ENCODE results near the gene MUSTN1.
A peak's percentile ranks its signal among the peaks of the same experiment; 100 is the strongest.

Gene MUSTN1

DNA sequence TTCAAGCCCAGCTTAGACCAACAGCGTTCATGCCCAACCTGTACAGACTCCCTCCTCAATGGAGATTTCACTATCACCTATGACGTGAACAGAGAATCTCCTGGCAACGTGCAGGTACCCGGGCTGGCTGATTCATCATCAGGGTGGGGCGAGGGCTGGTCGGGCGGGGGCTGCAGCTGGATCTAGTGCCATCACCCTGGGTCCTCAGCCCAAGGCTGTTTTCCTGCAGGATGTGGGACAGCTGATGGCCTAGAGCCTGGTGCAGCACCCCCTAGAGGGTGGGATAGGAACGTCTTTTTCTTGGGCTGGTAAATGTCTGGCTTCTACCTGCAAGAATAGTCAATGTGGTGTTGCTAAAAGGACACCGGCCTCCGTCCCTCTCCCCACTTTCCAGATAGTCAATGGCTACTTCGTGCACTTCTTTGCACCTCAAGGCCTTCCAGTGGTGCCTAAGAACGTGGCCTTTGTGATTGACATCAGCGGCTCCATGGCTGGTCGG is 35.8 kb downstream of the MUSTN1 start:
- no peak for DNase-seq

DNA sequence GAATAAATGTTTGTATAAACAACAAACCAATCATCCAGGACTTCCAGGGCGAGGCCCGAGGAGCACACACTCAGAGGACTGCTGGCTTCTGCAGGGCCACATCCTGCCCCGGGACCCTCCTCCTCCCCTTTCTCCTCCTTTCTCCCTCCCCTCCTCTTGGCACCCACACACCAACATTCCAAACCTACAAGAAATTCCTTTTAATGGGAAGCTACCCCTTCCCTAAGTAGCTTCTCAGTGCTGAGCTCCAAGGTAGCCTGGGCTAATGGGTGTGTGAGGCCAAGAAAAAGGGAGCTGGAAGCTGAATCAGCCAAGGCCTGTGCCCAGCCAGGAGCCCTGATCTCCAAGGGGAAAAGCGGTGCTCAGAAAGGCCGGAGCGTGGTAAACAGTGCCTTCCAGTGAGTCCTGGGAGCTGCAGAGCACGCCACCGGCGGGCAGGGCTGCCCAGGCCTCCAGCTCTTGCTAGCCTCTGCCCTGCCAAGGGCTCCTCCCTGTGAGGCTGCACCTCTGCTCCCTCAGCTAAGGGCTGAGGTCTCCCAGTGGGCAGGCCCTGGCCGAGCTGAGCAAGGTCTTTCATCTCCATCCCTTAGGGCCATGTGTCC is 36.3 kb downstream of the MUSTN1 start:
- no peak for DNase-seq

DNA sequence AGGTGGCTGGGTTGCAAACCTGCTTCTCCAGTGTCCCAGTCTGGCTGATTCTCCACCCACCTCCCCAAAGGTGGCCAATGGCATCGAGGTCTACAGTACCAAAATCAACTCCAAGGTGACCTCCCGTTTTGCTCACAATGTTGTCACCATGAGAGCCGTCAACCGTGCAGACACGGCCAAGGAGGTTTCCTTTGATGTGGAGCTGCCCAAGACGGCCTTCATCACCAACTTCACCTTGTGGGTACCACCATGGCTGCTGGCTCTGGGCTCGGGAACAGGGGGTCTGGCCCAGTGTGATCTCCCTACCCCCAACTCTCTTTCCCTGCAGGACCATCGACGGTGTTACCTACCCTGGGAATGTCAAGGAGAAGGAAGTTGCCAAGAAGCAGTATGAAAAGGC is 38.4 kb downstream of the MUSTN1 start:
- no peak for DNase-seq

DNA sequence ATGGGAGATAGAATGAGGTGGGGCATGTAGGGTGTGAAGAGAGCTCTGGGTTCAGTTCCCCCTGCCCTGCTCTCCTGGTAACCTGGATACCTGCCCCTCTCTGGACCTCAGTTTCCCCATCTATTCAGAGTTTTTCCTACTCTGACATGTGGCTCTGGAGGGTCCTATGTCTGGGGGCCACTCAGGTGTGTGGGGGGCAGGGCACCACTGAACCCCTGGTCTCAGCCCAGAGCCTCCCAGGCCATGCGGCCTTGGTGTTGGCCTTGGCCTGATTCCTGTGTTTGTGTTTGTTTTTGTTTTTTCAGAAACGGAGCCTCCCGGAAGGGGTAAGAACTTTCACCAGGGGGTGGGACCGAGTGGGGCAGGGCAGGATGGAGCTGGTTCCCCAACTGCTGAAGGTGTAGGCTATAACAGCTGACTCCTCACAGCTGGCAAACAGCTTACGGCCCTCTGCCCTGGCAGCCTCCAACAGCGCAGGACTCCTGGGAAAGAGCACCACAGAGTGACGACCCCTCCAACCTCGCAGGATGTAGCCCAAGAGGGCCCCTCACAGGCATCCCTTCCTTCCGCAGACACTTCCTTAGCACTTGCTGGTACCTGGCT is 39.4 kb downstream of the MUSTN1 start:
- no peak for DNase-seq

DNA sequence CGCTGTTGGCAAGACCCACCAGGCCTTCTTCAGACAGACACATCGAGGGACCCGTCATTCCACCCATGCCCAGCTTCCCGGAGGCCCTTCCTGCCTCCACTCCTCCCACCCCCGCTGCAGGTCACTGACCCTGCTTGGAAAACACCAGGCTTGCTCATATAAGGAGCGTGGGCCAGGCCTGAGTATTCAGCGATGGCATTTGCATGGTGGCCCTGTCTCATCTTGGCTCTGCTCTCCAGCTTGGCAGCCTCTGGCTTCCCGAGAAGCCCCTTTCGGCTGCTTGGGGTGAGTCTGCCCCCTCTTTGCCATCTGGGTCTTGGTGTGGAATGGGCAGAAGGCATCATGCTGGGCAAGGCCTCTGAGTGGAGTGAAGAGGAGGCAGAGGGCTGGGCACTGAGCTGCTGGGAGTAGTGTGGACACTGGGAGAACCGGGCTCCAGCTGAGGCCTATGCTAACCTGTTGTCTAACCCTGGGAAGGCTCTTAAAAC is 40.2 kb downstream of the MUSTN1 start, which contains the start of gene ITIH3:
TSS of gene ITIH3 (plus strand) at position 185 of the 488 bp plus-strand sequence. CDS start at position 193, 8 bp downstream.
- no peak for DNase-seq

DNA sequence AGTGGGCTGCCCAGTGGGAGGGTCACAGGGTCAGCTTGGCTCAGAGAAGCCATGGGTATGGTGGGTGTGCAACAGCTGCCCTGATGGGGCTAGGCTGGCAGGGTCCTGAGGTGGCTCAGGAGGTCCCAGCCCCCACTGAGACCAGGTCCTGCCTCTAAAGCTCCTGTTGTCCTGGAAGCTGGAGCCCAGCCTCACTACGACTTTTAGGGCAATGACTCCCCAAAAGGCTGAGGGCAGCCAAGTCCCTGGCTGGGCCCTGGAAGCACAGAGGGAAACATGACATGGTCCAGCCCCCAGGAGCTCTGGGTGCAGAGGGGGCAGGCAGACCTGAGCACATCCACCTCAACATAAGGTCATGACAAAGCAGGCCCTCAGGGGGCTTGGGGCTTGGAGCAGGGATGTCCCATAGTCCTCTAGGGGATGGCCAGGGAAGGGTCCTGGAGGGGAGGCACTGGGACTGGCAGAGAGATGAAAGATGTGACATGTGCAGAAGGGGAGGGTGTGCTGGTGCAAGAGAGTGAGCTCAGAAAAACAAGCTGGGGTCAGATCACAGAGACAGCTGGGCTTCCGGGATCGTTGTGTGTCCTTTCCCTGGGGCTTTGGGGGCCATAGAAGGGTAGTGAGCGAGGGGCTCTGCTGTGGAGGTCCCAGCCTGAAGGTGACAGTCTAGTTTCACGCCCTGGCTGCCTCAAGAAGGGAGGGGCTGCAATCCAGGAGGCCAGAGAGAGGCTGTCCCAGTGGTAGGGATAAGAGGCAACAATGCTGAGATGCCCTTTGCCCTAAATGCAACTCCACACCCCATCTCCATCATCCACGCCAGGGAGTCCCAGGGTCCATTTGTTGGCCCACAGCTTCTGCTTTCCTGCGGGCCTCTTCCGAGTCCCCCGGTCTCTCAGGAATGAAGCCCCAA is 40.9 kb downstream of the MUSTN1 start:
- no peak for DNase-seq

DNA sequence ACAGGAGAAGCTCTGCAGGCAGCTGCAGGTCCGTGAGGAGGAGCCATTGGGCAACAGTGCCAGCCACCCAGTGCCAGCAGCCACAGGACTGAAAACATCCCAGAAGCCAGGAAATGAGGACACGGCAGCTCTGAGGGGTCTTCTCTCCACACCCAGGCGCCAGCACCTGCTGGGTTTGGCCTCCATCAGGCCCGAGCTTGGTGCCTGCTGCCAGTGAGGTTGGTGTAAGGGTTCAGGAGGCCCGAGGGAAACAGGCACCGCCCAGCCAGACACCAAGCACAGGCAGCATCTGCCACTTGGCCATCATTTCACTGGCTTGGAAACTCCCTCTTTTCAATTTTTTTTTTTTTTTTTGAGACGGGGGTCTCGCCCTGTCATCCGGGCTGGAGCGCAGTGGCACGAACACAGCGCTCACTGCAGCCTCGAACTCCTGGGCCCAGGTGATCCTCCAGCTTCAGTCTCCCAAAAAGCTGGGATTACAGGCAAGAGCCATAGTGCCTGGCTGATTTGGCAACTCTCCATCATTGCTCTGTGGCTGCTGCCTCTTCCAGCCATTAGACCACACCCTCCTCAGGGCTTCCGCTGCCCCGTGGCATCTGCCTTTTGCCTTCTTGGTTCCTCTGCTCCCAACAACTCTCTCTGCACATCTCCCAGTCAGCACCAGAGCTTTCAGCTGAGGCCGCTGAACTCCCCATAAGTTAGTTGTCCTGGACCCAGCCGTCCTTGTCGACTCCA is 41.7 kb downstream of the MUSTN1 start:
- DNase-seq, result peak; percentile 68

DNA sequence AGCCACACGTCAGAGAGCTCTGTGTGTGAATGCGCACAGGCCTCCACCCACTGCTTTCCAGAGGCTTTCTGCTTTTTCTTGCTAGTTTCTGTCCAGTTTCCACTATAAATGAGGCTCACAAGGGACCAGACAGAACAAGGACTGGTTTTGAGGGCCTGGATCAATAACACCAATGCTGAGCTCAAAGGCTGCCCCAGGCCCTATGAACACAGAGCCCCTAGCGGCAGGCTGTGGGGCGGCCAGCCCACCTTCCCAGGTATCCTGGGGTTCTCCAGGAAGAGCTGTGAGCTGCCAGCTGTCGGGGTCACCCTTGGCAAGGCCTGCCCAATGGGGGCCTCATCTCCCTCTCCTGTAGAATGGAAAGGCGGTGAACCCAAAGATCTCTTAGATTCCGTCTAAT is 42.4 kb downstream of the MUSTN1 start:
- no peak for DNase-seq

DNA sequence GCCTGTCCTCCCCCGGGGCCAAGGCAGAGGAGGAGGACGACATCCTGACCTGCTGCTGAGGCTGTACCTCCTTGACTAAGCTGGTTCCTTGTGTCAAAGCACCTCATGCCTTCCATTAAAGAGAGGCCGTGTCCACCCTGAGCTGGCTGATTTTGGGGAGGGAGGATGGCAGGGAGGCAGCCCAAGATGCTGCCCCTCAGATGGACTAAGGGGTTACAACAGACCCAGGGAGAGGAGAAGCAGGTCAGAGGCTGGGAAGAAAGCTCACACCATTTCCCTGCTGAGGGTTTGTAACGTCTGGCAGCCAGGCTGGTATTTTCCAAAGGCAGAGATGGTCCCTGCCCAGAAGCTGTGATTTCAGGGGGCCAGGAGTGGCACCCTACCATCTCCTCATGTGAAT is 42.9 kb downstream of the MUSTN1 start:
- no peak for DNase-seq

DNA sequence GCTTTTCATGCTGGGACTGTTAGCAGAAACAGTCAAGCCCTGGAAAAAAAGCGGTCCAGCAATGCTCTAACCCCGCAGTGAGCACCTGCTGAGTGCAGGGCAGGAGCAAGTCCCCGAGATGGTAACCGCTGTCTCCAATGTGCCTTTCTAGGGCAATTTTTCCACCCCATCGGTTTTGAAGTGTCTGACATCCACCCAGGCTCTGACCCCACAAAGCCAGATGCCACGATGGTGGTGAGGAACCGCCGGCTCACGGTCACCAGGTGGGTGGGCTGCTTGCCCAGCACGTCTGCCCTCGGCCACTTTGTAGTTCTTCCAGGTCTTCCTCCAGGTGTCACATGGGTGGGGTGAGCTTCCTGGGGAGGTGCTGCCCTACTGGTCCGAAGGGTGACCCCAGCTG is 43.5 kb downstream of the MUSTN1 start:
- DNase-seq, result no peak

DNA sequence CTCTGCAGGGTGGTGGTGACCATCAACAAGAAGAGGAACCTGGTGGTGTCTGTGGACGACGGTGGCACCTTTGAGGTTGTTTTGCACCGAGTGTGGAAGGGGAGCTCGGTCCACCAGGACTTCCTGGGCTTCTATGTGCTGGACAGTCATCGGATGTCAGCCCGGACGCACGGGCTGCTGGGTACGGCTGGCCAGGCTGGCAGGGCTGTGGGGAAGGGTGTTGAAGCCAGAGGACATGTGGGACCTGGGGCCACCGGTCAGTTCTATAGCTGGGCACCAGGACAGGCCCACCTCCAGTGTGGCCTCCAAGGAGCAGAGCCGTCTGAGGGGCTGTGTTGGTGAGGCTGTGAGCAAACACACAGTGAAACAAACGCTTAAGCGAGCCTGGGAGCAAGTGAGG is 44.1 kb downstream of the MUSTN1 start:
- DNase-seq, result no peak

DNA sequence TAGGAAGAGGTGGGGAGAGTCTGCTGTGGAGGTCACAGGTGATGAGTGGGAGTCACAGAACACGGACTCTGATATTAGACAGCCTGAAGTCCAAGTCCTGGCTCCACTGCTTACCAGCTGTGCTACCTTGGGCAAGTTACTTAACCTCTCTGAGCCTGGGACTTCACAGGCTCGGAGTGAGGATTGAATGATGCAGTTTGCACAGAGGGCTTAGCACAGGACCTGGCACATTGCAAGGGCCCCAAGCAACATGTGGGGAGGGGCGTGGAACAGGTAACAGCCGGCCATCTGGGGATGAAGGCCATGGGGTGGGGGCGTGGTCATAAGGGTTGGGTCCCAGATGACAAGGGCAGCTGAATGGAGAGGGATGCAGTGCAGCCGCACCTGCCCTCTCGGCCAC is 44.5 kb downstream of the MUSTN1 start:
- no peak for DNase-seq

DNA sequence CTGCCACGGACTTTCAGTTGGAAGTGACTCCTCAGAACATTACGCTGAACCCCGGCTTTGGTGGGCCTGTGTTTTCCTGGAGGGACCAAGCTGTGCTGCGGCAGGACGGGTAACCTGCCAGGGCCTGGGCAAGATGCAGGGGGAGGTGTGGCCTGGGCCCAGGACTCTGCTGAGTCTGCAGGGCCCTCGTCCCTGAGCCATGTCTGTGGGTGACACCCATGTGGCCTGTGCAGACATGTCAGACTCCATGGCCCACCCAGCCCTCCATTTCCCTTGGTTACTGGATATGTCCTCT is 45.1 kb downstream of the MUSTN1 start:
- no peak for DNase-seq

DNA sequence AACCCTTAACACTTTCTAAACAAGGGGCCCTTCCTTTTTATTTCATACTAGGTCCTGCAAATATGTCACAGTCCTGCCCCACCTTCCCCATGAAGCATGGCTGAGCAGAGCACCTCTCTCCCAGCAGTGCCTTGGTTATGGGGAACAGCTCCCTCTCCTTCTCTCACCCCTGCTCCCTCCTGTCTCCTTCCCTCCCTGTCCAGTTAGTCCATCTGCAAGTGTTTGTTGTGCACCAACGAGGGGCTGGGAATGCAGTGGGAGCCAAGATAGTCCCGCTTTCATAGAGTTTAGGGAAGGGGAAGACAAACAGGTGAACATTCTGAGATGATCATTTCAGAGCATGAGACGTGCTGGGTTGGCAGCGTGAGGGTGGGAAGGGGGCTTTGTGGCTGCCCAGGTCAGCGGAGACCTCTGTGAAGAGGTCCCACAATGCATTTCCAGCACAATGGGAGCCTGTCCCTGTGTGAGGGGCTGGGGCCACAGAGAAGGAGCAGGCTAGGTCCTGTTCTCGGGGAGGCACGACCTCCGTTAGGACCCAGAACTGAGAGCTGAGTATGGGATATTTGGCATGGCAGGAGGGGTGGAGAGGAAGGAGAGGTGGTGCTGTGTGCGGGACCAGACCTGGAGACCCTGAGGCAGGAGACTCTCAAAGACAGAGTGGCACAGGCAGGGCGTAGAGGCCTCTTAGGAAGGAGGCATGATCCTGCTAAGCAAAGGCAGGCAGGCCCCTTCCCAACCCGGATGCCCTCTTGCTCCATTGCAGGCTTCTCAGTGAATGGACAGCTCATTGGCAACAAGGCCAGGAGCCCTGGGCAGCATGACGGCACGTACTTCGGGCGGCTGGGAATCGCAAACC is 45.7 kb downstream of the MUSTN1 start:
- DNase-seq, result no peak

DNA sequence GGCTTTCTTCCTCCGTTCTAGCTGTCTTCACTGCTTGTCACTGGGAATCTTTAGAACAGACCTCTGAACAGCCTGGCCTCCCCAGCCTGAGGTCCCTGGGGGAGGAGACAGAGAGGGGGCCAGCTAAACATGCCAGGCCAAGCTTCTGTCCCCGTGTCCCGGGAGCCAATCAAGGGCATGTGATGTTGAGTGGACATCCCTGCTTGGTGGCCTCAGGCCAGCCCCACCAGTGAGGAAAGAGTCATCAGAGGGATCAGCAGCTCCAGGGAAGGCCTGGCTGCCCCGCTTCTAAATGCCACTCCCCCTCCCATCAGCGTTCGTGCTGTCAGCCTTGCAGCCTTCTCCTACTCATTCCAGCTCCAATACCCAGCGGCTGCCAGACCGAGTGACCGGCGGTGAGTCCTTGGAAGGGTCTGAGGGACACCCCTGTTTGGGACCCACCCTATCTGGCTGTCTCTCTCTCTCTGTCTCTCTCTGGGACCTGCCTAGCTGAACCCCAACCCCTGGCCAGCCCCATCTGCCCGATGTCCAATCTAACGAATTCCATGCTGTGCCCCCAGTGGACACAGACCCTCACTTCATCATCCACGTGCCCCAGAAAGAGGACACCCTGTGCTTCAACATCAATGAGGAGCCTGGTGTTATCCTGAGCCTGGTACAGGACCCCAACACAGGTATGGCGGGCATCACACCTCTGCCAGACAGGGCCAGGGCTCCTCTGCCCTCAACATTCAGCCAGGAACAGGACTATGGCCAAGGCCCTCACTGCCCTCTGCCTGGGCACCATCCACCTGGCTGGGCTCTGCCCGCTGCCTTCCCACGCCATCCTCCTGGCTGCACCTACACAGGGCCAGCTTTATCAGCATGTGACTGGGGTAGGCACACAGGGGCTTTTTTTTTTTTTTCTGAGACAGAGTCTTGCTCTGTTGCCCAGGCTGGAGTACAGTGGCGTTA is 46.9 kb downstream of the MUSTN1 start:
- DNase-seq, result no peak

DNA sequence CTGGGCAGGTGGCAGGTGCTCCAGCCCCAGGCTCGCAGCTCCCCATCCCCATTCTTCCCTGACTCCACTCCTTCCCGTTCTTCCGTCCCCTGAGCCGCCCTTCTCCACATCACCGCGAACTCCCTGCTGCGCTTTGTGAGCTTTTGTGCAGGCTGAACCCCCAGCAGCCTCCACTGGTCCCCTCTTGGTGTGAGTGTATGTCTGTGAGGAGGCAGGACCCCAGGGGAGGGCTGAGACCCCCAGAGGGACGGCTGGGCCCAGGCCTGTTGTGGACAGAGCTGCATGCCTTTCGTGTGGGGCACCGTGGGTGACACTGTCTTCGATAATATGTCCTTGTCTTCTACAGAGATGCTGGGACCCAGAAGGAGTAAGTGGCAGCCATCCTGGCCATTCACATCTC is 47.6 kb downstream of the MUSTN1 start:
- no peak for DNase-seq

DNA sequence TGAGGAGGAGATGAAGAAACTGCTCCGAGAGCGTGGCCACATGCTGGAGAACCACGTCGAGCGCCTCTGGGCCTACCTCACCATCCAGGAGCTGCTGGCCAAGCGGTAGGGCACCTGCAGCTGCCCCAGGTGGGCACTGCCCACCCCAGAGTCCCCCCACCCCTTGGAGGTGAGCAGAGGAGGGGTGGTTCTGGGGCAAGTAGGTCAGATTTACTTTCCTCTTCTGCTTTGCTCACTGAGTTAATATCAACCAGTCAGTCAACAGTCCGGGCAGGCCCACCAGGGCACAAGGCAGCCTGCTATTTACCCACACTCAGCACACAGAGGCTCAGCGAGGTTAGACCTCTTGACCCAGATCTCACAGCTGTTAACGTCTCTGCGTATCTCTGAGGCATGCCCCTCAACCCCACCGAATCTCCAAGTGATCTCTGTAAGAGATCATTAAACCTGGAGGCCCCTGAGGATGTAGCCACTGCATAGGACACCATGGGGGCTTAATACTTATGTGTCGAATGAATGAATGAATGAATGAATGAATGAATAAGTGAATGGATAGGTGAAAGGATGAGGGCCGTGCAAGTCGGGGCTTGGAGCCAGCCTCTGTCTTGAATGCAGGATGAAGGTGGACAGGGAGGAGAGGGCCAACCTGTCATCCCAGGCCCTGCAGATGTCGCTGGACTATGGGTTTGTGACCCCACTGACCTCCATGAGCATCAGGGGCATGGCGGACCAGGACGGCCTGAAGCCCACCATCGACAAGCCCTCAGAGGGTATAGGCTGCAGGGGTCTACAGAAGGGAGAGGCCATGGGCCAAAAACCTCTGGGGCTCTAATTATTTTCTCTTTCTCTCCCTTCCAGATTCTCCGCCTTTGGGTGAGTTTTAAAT is 48.2 kb downstream of the MUSTN1 start:
- DNase-seq, result no peak

DNA sequence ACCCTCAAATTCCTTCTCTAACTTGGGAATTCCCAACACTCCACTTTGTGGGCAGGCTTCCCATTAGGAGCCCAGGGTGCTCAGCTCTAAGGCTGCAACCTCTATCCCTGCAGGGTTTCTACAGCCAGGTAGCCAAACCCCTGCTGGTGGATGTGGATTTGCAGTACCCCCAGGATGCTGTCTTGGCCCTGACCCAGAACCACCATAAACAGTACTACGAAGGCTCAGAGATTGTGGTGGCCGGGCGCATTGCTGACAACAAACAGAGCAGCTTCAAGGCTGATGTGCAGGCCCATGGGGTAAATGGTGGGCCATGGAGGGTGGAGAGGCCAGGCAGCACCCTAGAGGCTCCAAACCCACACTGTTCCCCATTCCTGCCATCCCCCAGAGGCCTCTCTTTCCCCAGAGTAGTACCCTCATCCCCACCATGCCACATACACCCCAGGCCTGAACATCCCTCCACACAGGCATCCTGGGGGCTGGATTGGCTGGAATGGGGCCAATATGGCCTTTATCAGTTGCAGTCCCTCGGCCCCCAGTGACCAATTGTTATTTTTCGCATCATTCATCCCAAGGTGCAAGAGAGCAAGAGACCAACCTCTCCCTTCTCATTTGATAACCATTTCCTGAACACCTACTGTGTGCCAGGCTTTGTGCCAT is 49.8 kb downstream of the MUSTN1 start:
- DNase-seq, result no peak

DNA sequence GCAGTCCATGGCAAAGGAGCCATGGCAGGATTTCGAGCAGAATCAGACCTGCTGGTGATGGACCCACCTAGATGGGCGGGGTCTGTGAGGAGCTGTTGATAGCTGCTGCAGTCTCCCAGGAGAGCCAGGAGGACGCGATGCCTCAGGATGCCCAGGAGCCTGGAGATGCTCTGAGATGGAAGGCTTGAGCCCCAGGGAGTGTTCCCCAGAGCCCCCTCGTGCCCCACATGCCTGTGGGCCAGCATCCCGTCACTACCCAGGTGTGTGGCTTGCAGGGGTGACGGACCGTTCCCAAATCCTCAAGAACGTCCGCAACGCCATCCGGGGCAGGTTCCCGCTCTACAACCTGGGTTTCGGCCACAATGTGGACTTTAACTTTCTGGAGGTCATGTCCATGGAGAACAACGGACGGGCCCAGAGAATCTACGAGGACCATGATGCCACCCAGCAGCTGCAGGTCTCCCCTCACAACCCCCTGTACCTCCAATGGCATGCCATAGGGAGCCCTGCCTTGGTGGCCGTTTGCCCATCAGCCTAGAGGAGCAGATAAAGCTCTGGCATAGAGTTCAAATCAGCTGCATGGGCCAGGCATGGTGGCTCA is 50.7 kb downstream of the MUSTN1 start:
- no peak for DNase-seq

Measured in RPMI8226 (cell line).